Fibroblast of lung (primary cell): ENCODE results near the gene UIMC1. TPM values are rescaled to one million over a fixed set of nuclear protein-coding genes. Genes with fewer than 3 reads are reported as not detected.

Experiments
- DNase-seq, 2 donors: peaks; one replicate each; pipeline versions ENCODE4 v3.0.0 to v3.0.0-alpha.2; 2010; ENCODE audit warnings: low read depth in 2 of 2
- H2AFZ ChIP-seq: 2 replicates; pipeline ENCODE4 v1.5.1; 2012; ENCODE audit warnings: low read length, control low read depth, inconsistent platforms
- H3K27ac ChIP-seq: 2 replicates; pipeline ENCODE4 v1.5.1; 2011; ENCODE audit warnings: low read length, control low read depth; ENCODE audit not compliant: insufficient read depth
- H3K27me3 ChIP-seq: 2 replicates; pipeline ENCODE4 v1.5.1; 2011; ENCODE audit warnings: mild to moderate bottlenecking, low read length; ENCODE audit not compliant: control insufficient read depth, insufficient read depth
- H3K36me3 ChIP-seq: 2 replicates; pipeline ENCODE4 v1.5.1; 2011; ENCODE audit warnings: low read length; ENCODE audit not compliant: control insufficient read depth, insufficient read depth
- H3K4me1 ChIP-seq: 2 replicates; pipeline ENCODE4 v1.5.1; 2011; ENCODE audit warnings: low read length; ENCODE audit not compliant: control insufficient read depth, insufficient read depth; ENCODE audit errors: extremely low read depth
- H3K4me2 ChIP-seq: 2 replicates; pipeline ENCODE4 v1.5.1; 2011; ENCODE audit warnings: low read length, control low read depth; ENCODE audit not compliant: insufficient read depth; ENCODE audit errors: extremely low read depth
- H3K4me3 ChIP-seq, 4 experiments: fragments of 200-600 bp in 1 of 4; sonication (generic) in 1 of 4; replicated peaks in 1 of 4; 2 replicates each; pipeline ENCODE4 v1.5.1; 2011 to 2016; ENCODE audit warnings: low read length in 4 of 4, low read depth in 3 of 4, mild to moderate bottlenecking in 3 of 4, control low read depth in 2 of 4, inconsistent platforms in 1 of 4, mixed read lengths in 1 of 4; ENCODE audit not compliant: insufficient read depth in 1 of 4; ENCODE audit errors: control extremely low read depth in 1 of 4
- H3K79me2 ChIP-seq: 2 replicates; pipeline ENCODE4 v1.5.1; 2012; ENCODE audit warnings: mild to moderate bottlenecking, low read length, inconsistent platforms; ENCODE audit not compliant: control insufficient read depth, insufficient read depth
- H3K9ac ChIP-seq: 2 replicates; pipeline ENCODE4 v1.5.1; 2011; ENCODE audit warnings: mild to moderate bottlenecking, low read length, control low read depth; ENCODE audit not compliant: insufficient read depth
- H3K9me3 ChIP-seq: 2 replicates; pipeline ENCODE4 v1.5.1; 2012; ENCODE audit warnings: low read depth, low read length; ENCODE audit not compliant: control insufficient read depth, insufficient read depth
- H4K20me1 ChIP-seq: 2 replicates; pipeline ENCODE4 v1.5.1; 2011; ENCODE audit warnings: low read length; ENCODE audit not compliant: control insufficient read depth, insufficient read depth; ENCODE audit errors: extremely low read depth
- EZH2 ChIP-seq: IDR thresholded peaks from 2 replicates; pipeline ENCODE4 v1.5.1; 2012; ENCODE audit warnings: low read length, control low read depth, mild to moderate bottlenecking; ENCODE audit errors: missing control alignments
- polyA plus RNA-seq, 2 donors: library from polyadenylated mRNA; depleted of rRNA in 1 of 2; stranded (reverse) in 1 of 2; unstranded in 1 of 2; fragments of >200 nt; gene quantifications; 2 replicates each; pipeline ENCODE4 v1.2.1, GENCODE V29; 2011 to 2012; ENCODE audit warnings: missing spikeins in 1 of 2
- total RNA-seq: library from RNA; depleted of rRNA; stranded (reverse); fragments of >200 nt; gene quantifications from 2 replicates; pipeline ENCODE4 v1.2.1, GENCODE V29; 2014
- TF ChIP-seq, protein P1 (sequence below), 2 donors: IDR thresholded peaks in 1 of 2; conservative IDR thresholded peaks in 1 of 2; 1 replicate in 1 of 2; 2 replicates in 1 of 2; pipeline ENCODE4 v1.5.1; 2011 to 2012; ENCODE audit warnings: low read length in 2 of 2, control low read depth in 1 of 2, inconsistent platforms in 1 of 2, low read depth in 1 of 2, mild to moderate bottlenecking in 1 of 2

UIMC1 gene
- total and polyA plus RNA-seq, 2 donors (not counting 1 experiment from before 2014, with no cell fraction given) = 19.4 to 36.7 TPM

- H3K27ac ChIP-seq = no peak overlapping the region
- no peaks in the 10 kb centered on the region for H3K4me1 ChIP-seq
- no peaks in the 10 kb centered on the region for H3K27me3 ChIP-seq
- no peak overlapping the region for H3K9ac ChIP-seq
- no peak overlapping the region for H3K4me3 ChIP-seq
- TF ChIP-seq, protein P1, sequence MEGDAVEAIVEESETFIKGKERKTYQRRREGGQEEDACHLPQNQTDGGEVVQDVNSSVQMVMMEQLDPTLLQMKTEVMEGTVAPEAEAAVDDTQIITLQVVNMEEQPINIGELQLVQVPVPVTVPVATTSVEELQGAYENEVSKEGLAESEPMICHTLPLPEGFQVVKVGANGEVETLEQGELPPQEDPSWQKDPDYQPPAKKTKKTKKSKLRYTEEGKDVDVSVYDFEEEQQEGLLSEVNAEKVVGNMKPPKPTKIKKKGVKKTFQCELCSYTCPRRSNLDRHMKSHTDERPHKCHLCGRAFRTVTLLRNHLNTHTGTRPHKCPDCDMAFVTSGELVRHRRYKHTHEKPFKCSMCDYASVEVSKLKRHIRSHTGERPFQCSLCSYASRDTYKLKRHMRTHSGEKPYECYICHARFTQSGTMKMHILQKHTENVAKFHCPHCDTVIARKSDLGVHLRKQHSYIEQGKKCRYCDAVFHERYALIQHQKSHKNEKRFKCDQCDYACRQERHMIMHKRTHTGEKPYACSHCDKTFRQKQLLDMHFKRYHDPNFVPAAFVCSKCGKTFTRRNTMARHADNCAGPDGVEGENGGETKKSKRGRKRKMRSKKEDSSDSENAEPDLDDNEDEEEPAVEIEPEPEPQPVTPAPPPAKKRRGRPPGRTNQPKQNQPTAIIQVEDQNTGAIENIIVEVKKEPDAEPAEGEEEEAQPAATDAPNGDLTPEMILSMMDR (conservative IDR thresholded peaks at IDR 0.05 in 1 of 2, IDR thresholded peaks at IDR 0.05 in 1 of 2; ENCODE audit: low read depth in 1 of 2, low read length in 2 of 2) = no peak
- TF ChIP-seq EZH2 = no peak
- no peaks in the 10 kb centered on the region for H3K79me2 ChIP-seq
- H3K4me2 ChIP-seq = no peak overlapping the region
- no peaks in the 10 kb centered on the region for H3K9me3 ChIP-seq
- no peak for DNase-seq
- no peaks in the 10 kb centered on the region for H4K20me1 ChIP-seq
- H3K36me3 ChIP-seq = no peaks in the 10 kb centered on the region
- H2AFZ ChIP-seq = no peak overlapping the region
These were observed 71.6 kb downstream of the UIMC1 start for GRCh38 chr5:176935017-176935416.

- TF ChIP-seq, protein P1 (conservative IDR thresholded peaks at IDR 0.05 in 1 of 2, IDR thresholded peaks at IDR 0.05 in 1 of 2; ENCODE audit: low read depth in 1 of 2, low read length in 2 of 2) = no peak
- no peak for TF ChIP-seq EZH2
- Histone ChIP-seq H2AFZ (no peak overlapping the region), H3K9me3 (no peaks in the 10 kb centered on the region), H4K20me1 (no peaks in the 10 kb centered on the region), H3K79me2 (no peaks in the 10 kb centered on the region), H3K36me3 (no peaks in the 10 kb centered on the region), H3K4me2 (no peak overlapping the region), H3K27ac (no peak overlapping the region), H3K9ac (no peak overlapping the region), H3K4me1 (no peaks in the 10 kb centered on the region), H3K27me3 (no peaks in the 10 kb centered on the region), H3K4me3 (no peak overlapping the region)
- no peak for DNase-seq
These were observed 72.2 kb downstream of the UIMC1 start for GRCh38 chr5:176934309-176934930.

GRCh38 chr5:176929654-176930053 is 76.9 kb downstream of the UIMC1 start:
- Histone ChIP-seq H4K20me1 (no peaks in the 10 kb centered on the region), H3K4me1 (no peaks in the 10 kb centered on the region), H3K9ac (no peak overlapping the region), H2AFZ (no peak overlapping the region), H3K79me2 (no peaks in the 10 kb centered on the region), H3K4me3 (no peak overlapping the region), H3K4me2 (no peak overlapping the region), H3K27ac (no peak overlapping the region), H3K36me3 (no peaks in the 10 kb centered on the region), H3K27me3 (no peaks in the 10 kb centered on the region), H3K9me3 (no peaks in the 10 kb centered on the region)
- DNase-seq = no peak
- TF ChIP-seq, protein P1 (conservative IDR thresholded peaks at IDR 0.05 in 1 of 2, IDR thresholded peaks at IDR 0.05 in 1 of 2; ENCODE audit: low read depth in 1 of 2, low read length in 2 of 2) = no peak
- no peak for TF ChIP-seq EZH2
